GM20000 (cell line): ENCODE results near the gene P4HB.

Experiments used
- DNase-seq: peaks from one replicate; pipeline ENCODE4 v3.0.0; 2012; ENCODE audit warnings: low spot score
- CTCF ChIP-seq: IDR thresholded peaks from 2 replicates; pipeline ENCODE4 v1.5.1; 2012; ENCODE audit warnings: mild to moderate bottlenecking, control low read depth; ENCODE audit errors: extremely low read depth, missing control alignments

The P4HB gene

GRCh38 chr17:81858170-81858966, 2.0 kb downstream of the P4HB start:
- no peak for TF ChIP-seq CTCF
- no peak for DNase-seq

GRCh38 chr17:81854974-81855774, 5.2 kb downstream of the P4HB start:
- no peak for DNase-seq
- TF ChIP-seq CTCF = no peak

GRCh38 chr17:81852237-81852636, 8.1 kb downstream of the P4HB start:
- no peak for DNase-seq
- TF ChIP-seq CTCF = no peak

GRCh38 chr17:81851423-81851822, 8.9 kb downstream of the P4HB start:
- TF ChIP-seq CTCF = no peak
- DNase-seq = no peak

GRCh38 chr17:81849457-81849856, 10.9 kb downstream of the P4HB start:
- no peak for TF ChIP-seq CTCF
- DNase-seq = no peak

- no peak for TF ChIP-seq CTCF
- no peak for DNase-seq
Measured at GRCh38 chr17:81846743-81847689, 13.3 kb downstream of the P4HB start.
